ENCODE measurements around the gene LETM1.

LETM1 gene

GRCh38 chr4:1856071-1856942 is at the start of gene LETM1:
Gene LETM1, minus strand, starts transcription at chr4:1856156. Its CDS starts 206 bp downstream, at chr4:1855950.
- DNase-seq = peak; percentile 95

GRCh38 chr4:1904042-1904441 is 48.1 kb upstream of the LETM1 start:
- DNase-seq = no peak

GRCh38 chr4:1903035-1903434 is 47.1 kb upstream of the LETM1 start:
- no peak for DNase-seq

GRCh38 chr4:1902243-1902642 is 46.3 kb upstream of the LETM1 start:
- no peak for DNase-seq

GRCh38 chr4:1901127-1901526 is 45.2 kb upstream of the LETM1 start:
- no peak for DNase-seq

- DNase-seq = no peak
Measured at GRCh38 chr4:1900624-1901023, 44.7 kb upstream of the LETM1 start.

GRCh38 chr4:1900087-1900433 is 44.1 kb upstream of the LETM1 start:
- no peak for DNase-seq

- DNase-seq = peak; percentile 81
Measured at GRCh38 chr4:1899149-1900086, 43.5 kb upstream of the LETM1 start.

GRCh38 chr4:1898681-1899080 is 42.7 kb upstream of the LETM1 start:
- DNase-seq = no peak

- no peak for DNase-seq
Measured at GRCh38 chr4:1898007-1898406, 42.1 kb upstream of the LETM1 start.

- no peak for DNase-seq
Measured at GRCh38 chr4:1896658-1896991, 40.7 kb upstream of the LETM1 start.

- no peak for DNase-seq
Measured at GRCh38 chr4:1895971-1896657, 40.2 kb upstream of the LETM1 start.

GRCh38 chr4:1890979-1891570 is 35.1 kb upstream of the LETM1 start:
- no peak for DNase-seq

GRCh38 chr4:1887052-1887451 is 31.1 kb upstream of the LETM1 start:
- DNase-seq = no peak

- no peak for DNase-seq
Measured at GRCh38 chr4:1885414-1885813, 29.5 kb upstream of the LETM1 start.

GRCh38 chr4:1883583-1883982 is 27.6 kb upstream of the LETM1 start:
- no peak for DNase-seq

- DNase-seq = no peak
Measured at GRCh38 chr4:1882850-1883271, 26.9 kb upstream of the LETM1 start.

- DNase-seq = no peak
Measured at GRCh38 chr4:1880332-1880731, 24.4 kb upstream of the LETM1 start.

GRCh38 chr4:1879485-1879884 is 23.5 kb upstream of the LETM1 start:
- no peak for DNase-seq

- DNase-seq = no peak
Measured at GRCh38 chr4:1874201-1874600, 18.2 kb upstream of the LETM1 start.

- DNase-seq = no peak
Measured at GRCh38 chr4:1873776-1874175, 17.8 kb upstream of the LETM1 start.

- no peak for DNase-seq
Measured at GRCh38 chr4:1873291-1873690, 17.3 kb upstream of the LETM1 start.

GRCh38 chr4:1872870-1873269 is 16.9 kb upstream of the LETM1 start:
- peak; percentile 17 for DNase-seq
